NB4 (cell line): Measurements from ENCODE around the gene SLC4A2.
A peak's percentile ranks its signal among the peaks of the same experiment; 100 is the strongest.
"Not testable (repeated sequence)": the region's sequence is repeated elsewhere in the genome, so short reads cannot be mapped to it uniquely, and the experiment has no call there.

ENCODE experiments used
- DNase-seq: peaks from one replicate; pipeline ENCODE4 v3.0.0; 2010; ENCODE audit warnings: low read depth
- H3K4me3 ChIP-seq: one replicate; pipeline ENCODE4 v1.5.1; 2011; ENCODE audit warnings: mild to moderate bottlenecking, low read depth, low read length, moderate library complexity
- MYC ChIP-seq: IDR thresholded peaks from 2 replicates; pipeline ENCODE4 v1.6.1; 2011; ENCODE audit warnings: low read depth, low read length
- POLR2A ChIP-seq: IDR thresholded peaks from 2 replicates; pipeline ENCODE4 v1.6.1; 2011; ENCODE audit warnings: mild to moderate bottlenecking; ENCODE audit not compliant: insufficient read length; ENCODE audit errors: extremely low read depth
- TF ChIP-seq, protein P1 (sequence below): IDR thresholded peaks from 2 replicates; pipeline ENCODE4 v1.6.1; 2011; ENCODE audit warnings: low read depth, low read length
- TF ChIP-seq, protein P2 (sequence below): IDR thresholded peaks from one replicate; pipeline ENCODE4 v1.5.1; 2012; ENCODE audit warnings: low read depth, low read length

SLC4A2 gene

DNA sequence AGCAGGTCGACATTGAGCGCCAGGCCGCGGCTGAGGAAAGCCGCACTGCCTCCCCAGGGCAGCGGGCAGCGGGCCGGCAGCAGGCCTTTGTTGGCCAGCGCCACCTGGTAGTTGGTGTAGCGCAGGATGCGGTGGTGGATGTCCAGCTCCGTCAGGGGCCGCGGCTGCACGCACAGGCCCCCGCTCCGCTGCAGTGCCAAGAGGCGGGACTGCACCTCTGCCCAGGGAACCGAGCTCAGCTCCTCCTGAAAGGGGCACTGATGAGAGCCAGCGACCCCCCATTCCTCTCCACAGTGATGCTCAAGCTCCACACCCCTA lies 40.3 kb upstream of the SLC4A2 start:
- TF ChIP-seq POLR2A (no peak), MYC (no peak)
- TF ChIP-seq, protein P1, sequence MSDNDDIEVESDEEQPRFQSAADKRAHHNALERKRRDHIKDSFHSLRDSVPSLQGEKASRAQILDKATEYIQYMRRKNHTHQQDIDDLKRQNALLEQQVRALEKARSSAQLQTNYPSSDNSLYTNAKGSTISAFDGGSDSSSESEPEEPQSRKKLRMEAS: no peak
- TF ChIP-seq, protein P2, sequence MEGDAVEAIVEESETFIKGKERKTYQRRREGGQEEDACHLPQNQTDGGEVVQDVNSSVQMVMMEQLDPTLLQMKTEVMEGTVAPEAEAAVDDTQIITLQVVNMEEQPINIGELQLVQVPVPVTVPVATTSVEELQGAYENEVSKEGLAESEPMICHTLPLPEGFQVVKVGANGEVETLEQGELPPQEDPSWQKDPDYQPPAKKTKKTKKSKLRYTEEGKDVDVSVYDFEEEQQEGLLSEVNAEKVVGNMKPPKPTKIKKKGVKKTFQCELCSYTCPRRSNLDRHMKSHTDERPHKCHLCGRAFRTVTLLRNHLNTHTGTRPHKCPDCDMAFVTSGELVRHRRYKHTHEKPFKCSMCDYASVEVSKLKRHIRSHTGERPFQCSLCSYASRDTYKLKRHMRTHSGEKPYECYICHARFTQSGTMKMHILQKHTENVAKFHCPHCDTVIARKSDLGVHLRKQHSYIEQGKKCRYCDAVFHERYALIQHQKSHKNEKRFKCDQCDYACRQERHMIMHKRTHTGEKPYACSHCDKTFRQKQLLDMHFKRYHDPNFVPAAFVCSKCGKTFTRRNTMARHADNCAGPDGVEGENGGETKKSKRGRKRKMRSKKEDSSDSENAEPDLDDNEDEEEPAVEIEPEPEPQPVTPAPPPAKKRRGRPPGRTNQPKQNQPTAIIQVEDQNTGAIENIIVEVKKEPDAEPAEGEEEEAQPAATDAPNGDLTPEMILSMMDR: no peak

DNA sequence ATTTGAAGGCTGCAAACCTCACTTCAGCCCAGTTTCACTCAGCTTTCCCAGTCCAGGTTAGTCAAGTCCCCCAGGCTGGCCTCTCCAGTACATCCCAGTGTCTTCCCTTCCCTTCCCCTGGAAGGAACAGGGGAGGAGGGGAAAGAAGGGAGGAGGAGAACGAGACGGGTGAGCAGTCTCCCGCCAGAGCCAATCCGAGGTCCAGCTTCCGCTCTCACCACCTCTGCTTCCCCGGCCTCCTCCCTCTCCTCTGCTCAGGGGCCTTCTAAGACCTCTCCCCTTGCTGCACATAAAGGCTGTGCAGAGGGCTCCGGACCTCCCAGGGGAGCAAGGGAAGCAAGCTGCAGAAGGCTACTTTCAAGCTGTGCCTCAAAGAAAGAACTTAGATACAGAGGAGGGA lies 39.2 kb upstream of the SLC4A2 start:
- TF ChIP-seq, protein P2: no peak
- TF ChIP-seq, protein P1: no peak
- TF ChIP-seq MYC (no peak), POLR2A (no peak)
- no peak overlapping the region for H3K4me3 ChIP-seq
- DNase-seq: no peak

More for the DNA sequence above, 40.3 kb upstream of the SLC4A2 start:
- no peak for DNase-seq
- no peak overlapping the region for H3K4me3 ChIP-seq

DNA sequence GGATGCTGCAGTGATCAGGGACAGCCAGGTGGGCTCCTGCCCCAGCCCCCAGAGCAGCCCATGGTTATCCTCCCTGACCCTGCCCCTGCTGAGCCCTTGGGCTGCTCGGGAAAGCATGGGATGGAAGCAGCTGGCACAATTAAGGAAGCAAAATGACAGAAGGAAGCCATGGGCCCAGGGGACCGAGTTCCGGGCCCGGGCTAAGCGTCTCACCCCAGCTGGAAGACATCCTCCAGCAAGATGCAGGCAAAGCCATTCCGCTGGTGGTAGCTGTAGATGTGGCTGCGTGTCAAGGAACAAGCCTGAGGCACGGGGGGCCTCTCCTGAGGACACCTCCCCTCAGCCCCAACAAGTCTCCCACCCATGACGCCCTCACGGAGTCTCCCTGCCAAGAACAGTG lies 36.2 kb upstream of the SLC4A2 start:
- no peak for DNase-seq
- TF ChIP-seq POLR2A (no peak), MYC (no peak)
- TF ChIP-seq, protein P2: no peak
- TF ChIP-seq, protein P1: no peak
- no peak overlapping the region for H3K4me3 ChIP-seq

DNA sequence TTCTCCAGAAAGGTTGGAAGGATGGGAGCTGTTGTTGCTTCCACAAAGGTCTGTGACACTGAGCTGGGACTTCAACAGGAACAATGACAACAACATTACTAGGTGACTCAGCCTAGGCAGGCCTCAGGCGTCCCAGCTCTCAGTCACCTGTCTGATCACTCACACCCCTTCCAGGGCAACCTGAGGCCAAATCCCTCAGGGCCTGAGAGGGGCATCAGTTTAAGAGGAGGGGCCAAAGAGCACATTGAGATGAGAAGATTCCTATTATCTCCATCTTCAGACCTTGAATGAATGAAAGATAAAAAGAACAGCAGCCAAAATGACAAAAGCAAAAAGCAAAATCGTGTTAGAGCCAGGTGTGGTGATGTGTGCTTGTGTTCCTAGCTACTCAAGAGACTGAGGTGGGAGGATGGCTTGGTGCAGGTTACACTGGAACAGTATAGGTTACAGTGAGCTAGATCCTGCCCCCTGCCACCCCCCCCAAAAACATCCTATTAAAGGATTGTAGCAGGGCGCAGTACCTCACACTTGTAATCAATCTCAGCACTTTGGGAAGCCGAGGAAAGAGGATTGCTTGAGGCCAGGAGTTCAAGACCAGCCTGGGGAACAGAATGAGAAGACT lies 34.8 kb upstream of the SLC4A2 start, which contains the start of gene ATG9B:
ATG9B (minus strand) TSS at position 60 of the 622 bp plus-strand sequence. CDS start 71 bp downstream, outside the sequence.
- TF ChIP-seq, protein P2: no peak
- TF ChIP-seq POLR2A (no peak), MYC (no peak)
- no peak for DNase-seq
- H3K4me3 ChIP-seq: no peak within 1 kb of the TSS

DNA sequence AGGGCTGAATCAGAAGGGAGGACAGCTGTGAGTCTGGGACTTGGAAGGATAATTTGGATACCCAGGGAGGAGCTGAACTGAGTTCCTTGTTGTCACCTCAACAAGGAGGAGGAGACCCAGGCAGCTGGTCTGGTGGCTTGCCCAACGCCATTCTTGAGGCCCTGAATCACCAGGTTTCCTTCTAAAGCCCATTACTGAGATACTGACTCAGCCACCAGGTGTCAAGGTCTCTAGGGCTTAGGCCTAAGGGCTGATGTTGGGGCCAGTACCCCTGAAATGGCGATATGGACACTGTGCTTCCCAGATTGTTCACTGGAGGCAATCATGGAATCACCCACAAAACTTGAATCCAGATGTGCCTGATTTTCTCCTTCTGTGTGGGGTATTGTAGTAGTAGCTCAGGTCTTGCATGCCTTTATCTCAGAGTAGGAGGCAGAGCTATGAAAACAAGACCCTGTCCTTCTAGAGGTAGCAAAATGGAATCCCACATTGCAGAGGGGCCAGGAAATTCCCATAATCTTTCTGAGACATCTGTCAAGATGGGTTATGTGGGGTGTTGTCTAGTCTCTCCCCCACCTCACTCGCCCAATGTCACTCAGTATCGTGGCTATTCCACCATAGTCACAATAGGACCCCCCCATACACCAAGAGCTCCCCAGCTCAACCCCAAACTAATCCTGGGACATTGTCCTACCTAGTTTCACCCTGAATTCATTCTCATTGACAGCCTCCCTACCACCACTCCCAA lies 33.3 kb upstream of the SLC4A2 start:
- TF ChIP-seq MYC: no peak
- TF ChIP-seq, protein P1: no peak
- TF ChIP-seq, protein P2: no peak
- no peak for TF ChIP-seq POLR2A
- no peak for DNase-seq

DNA sequence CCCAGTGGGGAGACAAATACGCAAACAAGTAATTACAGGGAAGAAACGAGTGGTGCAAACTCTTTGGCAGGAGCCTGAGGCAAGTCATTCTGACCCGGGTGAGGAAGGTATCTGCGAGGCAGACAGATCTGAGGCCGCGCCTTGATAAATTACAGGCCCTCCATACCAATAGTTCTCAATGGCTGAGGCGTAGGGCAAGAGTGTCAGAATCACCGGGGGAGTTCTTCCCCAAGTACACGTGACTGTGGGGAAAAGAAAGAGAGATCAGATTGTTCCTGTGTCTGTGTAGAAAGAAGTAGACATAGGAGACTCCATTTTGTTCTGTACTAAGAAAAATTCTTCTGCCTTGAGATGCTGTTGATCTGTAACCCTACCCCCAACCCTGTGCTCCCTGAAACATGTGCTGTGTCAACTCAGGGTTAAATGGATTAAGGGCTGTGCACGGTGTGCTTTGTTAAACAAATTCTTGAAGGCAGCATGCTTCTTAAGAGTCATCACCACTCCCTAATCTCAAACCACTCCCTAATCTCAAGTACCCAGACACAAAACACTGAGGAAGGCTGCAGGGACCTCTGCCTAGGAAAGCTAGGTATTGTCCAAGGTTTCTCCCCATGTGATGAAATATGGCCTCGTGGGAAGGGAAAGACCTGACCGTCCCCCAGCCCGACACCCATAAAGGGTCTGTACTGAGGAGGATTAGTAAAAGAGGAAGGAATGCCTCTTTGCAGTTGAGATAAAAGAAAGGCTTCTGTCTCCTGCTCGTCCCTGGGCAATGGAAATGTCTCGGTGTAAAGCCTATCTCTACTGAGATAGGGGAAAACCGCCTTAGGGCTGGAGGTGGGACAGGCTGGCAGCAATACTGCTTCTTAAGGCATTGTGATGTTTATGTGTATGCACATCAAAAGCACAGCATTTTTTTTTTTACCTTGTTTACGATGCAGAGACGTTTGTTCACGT lies 32.3 kb upstream of the SLC4A2 start:
- not testable (repeated sequence) for DNase-seq, H3K4me3 ChIP-seq

More for the DNA sequence above, 33.3 kb upstream of the SLC4A2 start:
- H3K4me3 ChIP-seq: no peak overlapping the region

DNA sequence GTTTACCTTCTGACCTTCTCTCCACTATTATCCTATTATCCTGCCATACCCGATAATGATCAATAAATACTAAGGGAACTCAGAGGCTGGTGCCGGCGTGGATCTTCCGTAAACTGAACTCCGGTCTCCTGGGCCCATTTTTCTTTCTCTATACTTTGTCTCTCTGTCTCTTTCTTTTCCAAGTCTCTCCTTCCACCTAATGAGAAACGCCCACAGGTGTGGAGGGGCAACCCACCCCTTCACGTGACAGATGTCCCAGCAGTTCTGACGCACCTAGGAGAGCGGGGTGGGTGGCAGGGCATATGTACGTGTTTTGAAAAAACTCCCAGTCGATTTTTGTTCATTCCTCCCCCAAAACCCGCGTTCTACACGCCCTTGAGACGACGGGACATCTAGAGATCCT lies 31.7 kb upstream of the SLC4A2 start:
- peak overlapping the region; percentile 93 for H3K4me3 ChIP-seq
- not testable (repeated sequence) for DNase-seq
